HG02973 (cell line): ENCODE data around the gene ADCYAP1R1.

Source experiments
- ATAC-seq: cut with Tn5 transposase; IDR thresholded peaks from one replicate; pipeline ENCODE4 v1.9.1; 2021; ENCODE audit warnings: moderate library complexity; ENCODE audit not compliant: unreplicated experiment

Gene ADCYAP1R1

DNA sequence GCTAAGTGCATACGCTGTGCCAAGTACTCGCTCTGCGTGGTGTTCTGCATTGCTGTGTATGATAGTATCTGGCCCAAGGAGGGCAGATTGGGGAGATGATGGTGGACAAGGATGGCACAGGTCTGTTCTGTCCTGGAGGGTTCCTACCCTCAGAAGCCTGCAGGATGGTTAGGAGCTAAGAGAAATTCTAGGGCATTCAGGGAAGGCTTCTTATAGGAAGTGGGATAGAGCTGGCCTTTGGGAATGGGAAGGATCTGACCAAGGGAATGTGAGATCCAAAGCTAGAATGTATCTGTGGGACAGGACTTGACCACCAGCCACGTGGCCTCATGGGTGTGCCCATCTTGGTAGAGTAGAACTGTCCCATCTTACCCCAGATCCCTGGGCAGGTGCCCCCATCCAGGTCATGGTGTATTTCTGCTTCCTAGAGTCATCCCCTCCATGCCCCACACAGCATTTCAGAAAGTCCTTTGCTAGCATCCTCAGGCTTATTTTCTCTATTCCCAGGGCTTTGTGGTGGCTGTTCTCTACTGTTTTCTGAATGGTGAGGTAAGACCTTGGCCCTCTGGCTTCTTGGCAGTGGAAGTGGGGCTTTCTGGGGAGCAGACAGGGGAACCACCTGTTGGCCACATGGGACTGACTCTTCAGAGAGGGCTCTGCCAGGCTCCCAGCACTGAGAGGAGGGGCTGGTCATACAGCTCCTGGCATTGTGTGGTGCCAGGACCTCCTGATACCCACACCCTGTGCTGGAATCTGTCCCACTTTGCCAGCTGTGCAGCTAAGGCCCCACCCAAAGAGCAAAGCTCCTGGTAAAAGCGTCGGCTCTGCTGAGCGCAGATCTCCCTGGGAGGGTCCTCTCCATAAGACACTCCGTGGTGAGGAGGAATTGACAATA lies 52.5 kb downstream of the ADCYAP1R1 start:
- ATAC-seq = no peak

DNA sequence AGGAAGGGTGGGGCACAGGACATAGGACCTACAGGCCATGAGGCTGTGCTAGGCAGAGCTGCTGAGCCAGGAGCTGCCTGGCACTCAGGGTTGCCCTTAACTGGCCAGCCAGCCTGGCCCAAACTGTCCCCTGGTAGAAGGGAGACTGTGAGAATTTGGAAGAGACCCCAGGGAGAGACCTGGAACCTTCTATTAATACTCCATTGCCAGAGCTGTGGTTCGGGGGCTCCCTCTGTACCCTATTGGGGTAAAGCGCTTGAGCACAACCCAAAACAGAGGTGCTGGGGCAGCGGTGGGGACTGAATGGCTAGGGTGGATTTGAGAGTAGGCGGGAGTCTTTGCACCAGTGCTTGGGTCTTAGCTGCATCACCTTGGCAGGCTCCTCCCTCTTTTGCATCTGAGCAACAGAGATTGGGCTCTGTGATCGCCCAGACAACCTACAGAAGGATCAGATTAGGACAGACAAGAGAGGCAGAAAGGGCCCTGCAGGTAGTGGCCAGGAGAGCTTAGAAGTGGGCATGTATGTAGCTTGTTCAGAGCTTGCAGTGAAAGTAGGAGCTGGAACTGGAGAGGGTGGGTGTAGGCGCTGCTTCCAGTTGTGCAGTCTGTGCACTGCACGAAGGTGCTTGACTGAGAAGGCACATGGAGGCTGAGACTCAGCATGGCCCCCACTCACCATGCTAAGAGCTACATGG lies 53.3 kb downstream of the ADCYAP1R1 start:
- no peak for ATAC-seq

DNA sequence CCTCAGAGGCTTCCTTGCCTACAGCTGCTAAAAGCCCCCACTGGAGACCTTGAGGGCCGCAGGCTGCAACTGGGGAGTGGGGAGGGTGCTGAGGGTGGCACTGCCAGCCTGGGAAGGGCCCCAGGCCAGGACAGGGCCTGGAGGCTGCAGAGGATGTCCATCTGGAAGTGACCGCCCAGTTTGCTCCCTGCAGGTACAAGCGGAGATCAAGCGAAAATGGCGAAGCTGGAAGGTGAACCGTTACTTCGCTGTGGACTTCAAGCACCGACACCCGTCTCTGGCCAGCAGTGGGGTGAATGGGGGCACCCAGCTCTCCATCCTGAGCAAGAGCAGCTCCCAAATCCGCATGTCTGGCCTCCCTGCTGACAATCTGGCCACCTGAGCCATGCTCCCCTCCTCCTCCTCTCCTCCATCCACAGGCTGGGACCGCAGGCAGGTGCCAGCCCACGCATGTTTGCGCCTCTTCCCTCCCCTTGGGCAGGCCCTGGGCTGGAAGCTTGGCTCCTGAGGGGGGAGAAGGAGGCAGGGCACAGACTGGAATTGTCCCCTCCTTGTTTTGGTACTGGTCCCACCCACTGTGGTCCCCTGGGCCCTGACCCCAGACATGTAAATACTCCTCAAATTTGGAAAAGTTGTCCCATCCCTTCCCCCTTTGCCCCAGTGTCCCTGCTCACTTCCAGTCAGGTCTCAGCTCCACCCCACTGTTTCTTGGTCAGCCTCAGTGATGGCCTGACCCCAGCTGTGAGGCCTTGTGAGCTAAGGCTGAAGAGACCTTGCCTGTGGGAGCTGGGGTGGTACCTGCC lies 54.4 kb downstream of the ADCYAP1R1 start:
- ATAC-seq = no peak

DNA sequence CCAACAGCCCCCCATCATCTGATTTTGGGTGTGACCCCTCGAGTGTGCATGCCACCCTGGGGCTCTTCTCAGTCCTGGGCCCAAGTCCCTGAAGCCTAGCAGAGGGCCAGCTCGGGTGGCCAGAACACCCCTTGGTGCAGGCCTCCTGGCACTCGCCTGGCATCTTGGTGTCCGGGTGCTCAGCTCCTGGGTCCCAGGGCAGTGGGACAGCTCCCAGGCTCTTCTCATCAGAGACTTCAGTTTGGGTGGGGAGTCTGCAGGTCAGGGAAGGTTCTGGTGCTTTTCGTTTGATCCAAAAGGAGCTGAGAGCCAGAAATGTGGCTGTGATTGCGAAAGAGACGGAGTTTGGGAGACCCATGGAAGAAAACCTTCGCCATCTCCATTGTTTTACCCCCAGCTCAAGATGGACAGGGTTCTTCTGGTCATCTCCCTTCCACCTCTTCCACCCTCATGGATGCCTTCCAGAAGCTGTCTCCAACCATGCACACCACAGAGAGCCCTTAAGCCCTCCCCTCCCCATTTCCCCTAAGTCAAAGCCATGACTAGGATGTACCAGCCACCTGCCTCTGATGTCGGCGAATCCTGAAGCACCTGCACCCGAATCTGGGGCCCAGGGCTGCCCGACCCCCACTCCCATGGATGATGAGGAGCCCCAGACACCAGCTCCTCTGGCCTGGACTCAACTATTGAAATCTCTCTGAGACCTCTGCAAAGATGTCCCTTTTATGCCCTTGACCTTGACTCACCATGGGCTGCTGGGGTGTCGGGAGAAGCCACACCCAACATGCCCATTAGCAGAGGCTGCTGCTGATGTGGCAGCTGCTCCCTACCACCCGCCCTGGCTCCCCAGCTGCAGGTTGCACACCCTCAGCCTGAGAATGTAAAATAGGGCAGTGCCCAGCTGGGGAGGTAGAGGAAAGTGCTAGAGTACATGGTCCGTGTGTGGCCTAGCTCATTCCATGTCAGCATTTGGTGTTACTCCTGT lies 55.3 kb downstream of the ADCYAP1R1 start:
- no peak for ATAC-seq

DNA sequence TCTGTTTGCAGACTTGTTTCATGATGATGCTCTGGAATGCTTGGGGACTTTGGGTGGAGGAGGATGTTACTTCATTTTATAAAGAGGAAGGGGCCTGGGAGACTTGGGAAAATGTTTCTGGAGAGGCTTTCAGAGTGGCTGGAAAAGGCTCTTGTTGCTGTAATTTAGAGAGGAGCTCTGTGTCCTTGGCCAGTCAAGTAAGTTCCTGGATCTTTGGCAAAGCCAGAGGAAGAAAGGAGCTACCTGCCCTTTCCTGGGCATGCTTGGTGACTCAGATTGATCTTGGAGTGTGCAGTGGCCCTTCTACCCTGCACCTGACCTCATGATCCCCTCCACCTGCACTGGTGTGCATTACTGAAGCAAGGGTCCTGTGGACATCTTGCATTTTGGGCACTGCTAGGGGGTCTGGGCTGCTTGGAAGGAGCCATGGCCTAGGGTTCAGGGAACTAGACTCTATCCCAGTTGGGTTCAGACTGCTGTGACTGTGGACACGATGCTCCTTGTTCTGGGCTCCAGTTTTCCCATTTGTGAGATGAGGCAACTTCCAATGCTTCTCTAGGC lies 56.1 kb downstream of the ADCYAP1R1 start:
- no peak for ATAC-seq

DNA sequence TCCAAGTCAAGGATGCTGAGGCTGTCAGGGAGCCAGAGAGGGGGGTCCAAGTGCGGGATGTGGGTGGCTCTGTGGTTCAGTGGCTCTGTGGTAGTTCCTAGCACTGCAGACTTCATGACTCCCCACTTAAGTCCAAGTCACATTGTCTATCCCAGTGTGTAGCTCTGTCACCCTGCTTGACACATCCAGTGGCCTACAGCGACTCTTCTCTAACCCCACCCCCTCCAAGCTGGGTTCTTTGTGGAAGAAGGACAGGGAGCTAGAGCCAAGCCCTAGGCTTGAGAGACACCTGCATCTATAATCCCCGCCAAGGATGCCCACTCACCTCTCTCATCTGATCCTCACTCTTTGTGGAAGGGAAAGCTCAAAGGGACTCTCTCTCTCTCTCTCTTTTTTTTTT lies 57.6 kb downstream of the ADCYAP1R1 start:
- no peak for ATAC-seq

DNA sequence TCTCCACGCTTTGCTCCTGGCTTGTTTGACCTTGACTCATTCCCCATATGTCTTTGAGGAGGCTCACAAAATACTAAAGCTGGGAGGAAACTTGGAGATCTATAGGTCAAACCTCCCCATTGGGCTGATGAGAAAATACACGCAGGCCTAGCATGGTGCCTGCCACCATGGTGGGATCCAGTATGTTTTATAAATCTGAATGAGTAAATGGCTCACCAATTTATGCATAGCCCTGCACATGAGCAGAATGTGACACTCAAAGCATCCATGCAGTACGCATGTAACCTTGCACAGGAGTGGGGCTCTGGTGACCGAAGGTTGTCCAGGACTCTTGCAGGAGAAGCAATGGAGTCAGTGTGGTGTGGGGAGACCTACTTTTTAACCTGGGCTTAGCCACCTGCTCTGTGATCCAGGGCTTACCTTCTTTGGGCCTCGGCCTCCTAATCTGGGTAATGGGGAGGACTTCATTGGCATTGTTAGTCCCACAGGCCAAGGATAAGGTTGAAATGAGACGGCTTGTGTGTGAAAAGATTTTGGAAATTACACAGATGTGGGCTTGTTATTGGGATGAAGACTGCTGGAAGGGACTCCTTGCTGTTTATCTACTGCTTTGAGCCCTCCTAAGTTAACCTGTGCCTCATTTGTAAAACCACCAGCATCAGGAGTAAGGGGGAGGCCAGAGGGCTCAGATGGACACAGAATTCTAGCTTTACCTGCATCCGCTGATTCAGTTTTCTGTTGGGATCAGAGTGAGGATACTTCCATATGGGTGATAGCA lies 58.4 kb downstream of the ADCYAP1R1 start:
- ATAC-seq = no peak

DNA sequence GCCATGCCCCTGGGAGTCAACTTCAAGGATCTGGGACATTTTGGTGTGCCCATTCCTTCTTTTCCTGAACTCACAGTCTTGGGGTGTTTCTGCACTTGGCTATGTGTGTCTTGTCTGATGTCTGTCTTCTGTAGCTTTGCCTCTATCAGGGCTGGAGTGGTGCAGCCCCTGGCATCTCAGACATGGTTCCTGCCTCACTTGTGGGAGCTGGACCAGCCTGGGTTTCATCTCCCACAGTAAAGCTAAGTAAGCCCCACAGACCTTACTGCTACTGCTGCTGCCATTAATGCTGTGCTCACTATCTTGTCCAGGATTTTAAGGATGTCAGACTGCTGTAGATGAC lies 59.0 kb downstream of the ADCYAP1R1 start:
- ATAC-seq = no peak

DNA sequence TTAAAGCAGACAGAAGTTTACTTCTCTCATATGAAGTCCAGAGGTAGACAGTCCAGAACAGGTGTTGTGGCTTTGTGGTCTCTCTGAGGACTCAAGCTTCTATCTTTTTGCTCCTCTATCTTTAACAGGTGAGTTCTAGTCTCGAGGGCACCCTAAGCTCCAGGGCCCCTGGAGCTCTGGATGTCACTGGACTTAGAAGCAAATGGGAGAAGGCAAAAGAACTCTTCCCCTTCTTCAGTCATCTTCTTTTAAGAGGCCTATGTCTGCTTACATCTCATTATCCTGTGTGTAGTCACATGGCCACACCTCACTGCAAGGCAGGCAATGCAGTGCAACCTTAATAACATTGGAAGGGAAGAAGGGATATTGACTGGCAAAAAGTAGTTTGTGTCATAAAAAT lies 61.6 kb downstream of the ADCYAP1R1 start:
- ATAC-seq = no peak

DNA sequence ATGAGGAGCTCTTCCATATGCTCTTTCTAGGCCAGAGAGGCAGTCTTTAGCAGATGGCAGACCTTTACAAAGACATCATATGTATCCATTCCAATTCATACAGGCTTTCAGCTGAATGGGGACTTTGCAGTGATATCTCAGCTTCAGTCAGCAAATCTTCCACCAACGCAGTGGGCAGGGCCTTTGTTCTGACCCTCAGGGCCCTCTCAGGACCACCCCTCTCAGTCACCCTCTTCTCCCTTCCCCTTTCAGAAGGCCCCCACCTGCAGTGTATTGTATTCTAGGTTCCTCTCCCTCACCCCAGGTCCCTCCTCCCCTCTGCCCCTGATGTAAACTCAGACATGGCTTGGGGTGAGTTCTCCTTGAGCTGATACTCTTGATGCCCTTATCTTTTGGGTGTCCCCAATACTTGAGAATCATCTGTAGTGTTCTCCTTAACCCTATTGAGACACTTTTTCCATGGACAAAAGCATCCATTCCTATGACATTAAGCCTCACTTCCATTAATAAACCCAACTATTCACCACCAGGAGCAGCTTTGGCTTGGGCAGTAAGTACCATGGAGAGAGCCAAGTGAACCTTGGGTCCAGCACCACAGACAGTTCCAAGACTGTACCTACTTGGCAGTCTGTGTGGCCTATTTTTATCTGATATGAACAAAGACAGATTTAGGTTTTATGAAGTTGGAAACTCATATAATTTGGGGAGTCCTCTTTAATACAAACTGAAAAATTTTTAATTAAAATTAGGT lies 62.7 kb downstream of the ADCYAP1R1 start:
- ATAC-seq = no peak

DNA sequence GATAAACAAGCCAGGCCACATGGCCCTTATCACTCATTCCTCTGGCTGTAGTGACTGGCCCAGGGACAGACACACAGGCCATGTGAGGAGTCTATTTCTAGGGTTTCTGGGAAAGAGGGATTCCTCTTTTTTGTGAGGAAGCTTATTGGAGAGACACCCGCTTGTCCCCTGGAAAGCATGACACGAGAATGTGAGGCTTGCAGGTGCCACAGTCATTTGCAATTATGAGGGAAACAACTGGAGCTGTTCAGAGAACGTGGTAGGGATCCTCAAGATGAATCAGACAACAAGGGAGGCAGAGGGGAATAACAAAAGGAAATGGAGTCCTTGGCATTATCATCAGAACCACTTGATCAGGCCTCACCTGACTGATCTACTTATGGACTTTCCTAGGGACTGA lies 64.5 kb downstream of the ADCYAP1R1 start:
- no peak for ATAC-seq

DNA sequence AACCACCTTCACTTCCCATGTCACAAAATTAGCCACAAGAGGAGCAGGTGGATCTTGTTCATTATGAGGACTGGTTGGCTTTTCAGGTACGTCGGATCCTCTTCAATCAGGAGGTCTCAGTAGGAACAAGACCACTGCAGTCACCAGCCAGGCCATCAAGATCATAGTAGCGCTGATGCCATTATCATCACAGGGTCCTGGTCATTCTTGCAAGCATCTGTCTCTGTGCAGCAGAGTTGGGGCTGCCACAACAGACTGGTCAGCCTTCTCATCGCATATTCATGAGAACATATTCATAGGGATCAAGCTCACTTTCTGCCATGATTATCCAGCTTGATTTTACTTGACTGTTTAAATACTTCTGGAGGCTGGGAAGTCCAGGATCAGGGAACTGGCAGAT lies 67.1 kb downstream of the ADCYAP1R1 start:
- no peak for ATAC-seq

DNA sequence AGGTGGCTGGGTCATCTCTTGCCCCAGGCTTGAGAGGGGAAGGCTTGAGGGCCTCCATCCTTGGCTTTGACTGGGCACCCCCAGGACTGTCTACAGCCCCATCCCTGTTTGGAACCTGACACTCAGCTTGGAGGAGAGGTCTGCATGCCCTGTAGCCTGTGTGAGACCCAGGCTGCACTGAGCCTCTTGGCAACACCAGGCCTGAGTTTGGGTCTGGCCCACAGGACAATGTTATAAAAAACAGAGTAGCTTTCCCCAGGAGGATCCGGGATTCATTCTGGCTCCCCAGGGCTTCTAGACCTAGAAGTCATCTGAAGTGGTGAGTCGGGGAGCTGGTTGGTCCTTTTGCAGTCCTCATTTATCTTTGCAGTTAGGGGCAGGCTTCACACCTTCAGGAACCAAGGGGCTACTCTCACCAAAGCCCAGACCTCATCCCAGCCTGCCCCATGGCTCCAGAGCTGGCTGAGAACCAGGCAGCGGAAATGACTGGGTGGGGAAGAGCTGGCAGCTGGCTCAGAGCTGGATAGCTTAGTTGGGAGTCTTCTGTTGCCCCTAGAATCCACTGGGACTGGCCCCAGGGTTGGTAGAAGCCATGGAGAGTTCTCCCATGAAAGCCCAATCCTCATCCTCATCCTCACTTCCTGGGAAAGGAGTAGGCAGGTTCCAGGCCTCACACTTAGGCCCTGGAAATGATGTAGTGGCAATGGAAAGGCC lies 68.8 kb downstream of the ADCYAP1R1 start:
- ATAC-seq = no peak

DNA sequence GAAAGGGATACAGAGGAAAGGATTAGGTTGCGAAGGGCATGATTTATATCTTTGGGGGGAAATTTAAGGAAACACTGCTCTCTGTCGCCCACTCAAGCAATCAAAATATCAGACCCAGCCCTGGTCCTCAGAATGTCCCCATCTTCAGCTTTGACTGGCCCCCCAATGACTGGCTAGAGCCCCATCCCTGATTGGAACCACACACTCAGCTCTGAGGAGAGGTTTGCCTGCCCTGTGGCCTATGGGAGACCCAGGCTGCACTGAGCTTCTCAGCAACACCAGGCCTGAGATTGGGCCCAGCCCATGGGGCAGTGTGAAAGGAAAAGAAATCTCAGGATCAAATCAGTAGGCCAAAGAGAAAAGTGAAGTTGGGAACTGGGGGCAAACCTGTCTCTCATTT lies 69.5 kb downstream of the ADCYAP1R1 start:
- ATAC-seq = no peak

DNA sequence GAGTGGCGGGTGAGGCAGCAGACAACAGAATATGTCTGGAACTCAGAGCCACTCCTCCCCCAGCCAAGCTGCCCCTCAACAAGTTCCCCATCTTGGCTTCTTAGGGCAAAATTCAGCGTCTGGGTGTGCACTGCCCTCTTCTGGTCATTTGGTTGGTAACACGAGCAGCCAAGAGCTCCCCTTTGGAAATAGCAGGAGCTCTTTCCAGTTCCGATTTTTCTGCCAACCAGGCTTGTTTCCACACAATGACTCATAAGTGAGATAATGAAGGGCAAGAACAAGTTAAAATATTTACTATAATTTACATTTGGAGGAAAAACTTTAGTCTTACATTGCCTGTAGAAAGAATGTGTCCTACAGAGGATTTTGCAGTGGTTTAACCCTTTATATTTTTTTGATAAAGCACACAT lies 70.5 kb downstream of the ADCYAP1R1 start:
- no peak for ATAC-seq

DNA sequence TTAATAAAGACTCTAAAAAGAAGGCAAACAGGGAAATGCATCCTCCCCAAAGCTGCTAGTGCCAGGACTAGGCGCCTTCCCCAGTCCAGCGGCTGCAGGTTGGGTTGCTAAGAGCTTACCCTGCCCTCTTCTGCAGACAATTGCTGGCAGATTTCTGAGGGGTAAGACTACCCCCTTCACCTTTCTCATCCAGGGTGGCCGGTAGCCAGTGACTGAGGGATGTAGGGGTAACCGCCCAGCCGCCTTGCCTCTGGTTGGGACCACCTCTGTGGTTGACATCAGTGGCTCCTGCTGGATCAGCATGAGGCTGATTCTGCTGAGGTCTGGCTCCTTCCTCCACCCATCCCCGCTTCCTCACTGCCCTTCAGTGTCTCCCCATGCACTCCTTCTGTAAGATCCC lies 71.2 kb downstream of the ADCYAP1R1 start:
- ATAC-seq = no peak

DNA sequence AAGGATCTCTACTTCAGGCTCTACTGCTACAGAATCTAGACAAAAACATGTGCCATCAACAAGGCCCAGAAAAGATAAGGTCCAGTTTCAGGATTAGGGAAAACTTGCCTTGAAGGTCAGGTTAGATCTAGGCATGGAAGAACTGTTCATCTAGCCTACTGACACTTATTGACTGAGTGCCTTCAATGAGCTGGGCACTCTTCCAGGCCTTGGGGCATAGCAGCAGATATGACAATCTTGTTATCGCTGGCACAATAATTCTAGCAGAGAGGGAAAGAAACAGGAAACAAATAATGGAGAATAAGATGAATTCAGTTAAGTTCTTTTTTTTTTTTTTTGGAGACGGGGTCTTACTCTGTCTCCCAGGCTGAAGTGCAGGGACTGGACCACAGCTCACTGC lies 71.6 kb downstream of the ADCYAP1R1 start:
- no peak for ATAC-seq

DNA sequence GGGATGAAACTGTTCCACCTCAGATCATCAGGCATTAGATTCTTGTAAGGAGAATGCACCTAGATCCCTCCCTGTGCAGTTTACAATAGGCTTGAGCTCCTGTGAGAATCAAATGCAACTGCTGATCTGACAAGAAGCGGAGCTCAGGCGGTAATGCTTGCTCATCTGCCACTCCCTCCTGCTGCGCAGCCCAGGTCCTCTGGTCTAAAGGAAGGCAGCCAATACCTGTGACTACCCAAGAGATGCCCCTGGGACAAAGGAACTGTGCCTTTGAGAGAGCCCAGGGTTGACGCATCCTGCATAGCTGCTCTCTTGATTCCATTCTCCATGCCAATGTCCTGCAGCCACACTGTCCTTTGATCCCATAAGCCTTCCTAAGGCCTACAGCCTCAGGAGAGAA lies 73.1 kb downstream of the ADCYAP1R1 start:
- ATAC-seq = no peak
